ENCODE results near the gene RPS6KA3. TPM values are rescaled to one million over a fixed set of nuclear protein-coding genes. Genes with fewer than 3 reads are reported as not detected.

The RPS6KA3 gene
- total RNA-seq: 22.0 and 24.4 TPM in 2 replicates

DNA sequence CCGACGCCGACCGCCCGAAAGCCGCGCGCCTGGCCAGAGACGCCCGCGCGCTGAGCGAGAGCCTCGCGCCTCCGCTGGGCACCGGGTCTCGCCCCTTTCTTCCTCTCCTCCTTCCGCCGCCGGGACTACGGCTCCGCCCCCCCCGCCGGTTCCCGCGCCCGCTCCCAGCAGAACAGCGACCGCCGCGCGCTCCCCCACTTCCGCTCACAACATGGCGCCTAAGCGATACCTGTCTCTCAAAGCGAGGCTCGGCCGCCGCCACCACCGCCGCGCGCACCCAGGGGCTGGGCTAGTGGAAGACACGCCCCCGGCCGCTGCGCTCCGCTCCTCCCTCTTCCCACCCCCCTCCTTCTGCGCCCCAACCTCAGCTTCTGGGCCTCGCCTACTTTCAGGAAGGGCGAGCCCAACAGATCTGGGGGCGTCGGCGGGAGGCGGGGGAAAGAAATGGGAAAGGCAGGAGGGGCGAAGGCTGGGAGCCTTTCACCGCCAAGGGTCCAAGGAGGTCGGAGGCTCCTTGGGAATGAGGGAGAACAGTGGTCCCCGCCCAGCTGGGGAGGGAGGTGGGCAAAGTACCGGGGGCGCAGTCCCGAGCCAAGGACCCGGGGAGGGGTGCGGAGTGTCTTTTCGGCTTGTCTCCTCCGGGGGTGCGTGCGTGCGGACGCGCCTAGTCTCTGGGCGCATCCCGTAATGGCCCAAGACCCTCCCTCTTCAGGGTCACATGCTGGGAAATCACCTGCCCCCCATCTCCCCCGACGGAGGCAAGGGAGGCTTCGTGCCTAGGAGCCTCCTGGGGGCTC, at the start of gene RPS6KA3:
RPS6KA3 (minus strand) TSS at position 100 of the 797 bp plus-strand sequence. CDS start 277 bp downstream, outside the sequence.

GRCh38 chrX:20141281-20142220, 125.2 kb downstream of the RPS6KA3 start, which contains the start of gene EIF1AX:
Gene EIF1AX (minus strand): TSS chrX:20141838. CDS start chrX:20141640, 198 bp downstream.

DNA sequence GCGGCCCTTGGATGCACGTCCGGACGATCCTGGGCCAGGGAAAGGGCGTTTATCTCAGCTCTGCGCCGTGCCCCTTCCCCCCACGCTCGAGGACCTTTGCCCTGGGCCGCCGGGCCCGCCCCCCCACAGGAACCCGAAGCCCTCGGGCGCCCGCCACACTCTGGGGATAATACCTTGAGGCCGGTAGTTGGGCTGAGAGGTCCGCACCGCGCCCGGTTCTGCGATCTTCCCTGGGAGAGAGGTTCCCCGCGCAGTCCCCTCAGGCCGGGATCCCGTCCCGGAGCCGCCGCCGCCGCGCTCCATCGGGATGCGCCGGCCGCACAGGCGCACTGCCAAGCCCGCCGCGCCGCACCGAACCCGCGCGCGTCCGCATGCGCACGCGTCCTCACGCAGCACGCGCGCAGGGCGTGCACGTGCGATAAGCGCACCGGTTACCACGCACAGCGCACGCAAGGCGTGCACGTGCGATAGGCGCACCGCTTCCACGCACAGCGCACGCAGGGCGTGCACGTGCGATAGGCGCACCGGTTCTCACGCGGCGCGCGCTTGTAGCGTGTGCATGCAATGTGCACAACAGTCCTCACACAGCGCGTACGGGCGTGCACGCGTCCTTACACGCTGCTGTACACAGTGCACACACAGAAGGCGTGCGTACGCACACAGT, 150.0 kb downstream of the RPS6KA3 start, which contains the start of gene MAP7D2:
MAP7D2 (minus strand) TSS at position 331 of the 664 bp plus-strand sequence; CDS start at position 303, 28 bp downstream.

Other genes with a start within 250 kb of the RPS6KA3 start
- gene MAP7D2, start 150.0 kb downstream of the RPS6KA3 start, total RNA-seq: 0.62 and 1.1 TPM in 2 replicates
- gene EIF1AX, start 125.1 kb downstream of the RPS6KA3 start, total RNA-seq: 33.4 and 52.6 TPM in 2 replicates